Measurements from ENCODE around the gene KCNH1. TPM values are rescaled to one million over a fixed set of nuclear protein-coding genes. Genes with fewer than 3 reads are reported as not detected.

The KCNH1 gene
- total RNA-seq, 1 donor = 41.3 TPM

GRCh38 chr1:210822932-210823331, 311.0 kb downstream of the KCNH1 start:
- H3K79me2 ChIP-seq (ENCODE audit: insufficient read depth, low read length) = no peaks in the 10 kb centered on the region
- H3K4me2 ChIP-seq (ENCODE audit: insufficient read depth, low read length) = no peak overlapping the region
- no peaks in the 10 kb centered on the region for H3K27me3 ChIP-seq (ENCODE audit: insufficient read depth, low read length)
- TF ChIP-seq, protein P1, sequence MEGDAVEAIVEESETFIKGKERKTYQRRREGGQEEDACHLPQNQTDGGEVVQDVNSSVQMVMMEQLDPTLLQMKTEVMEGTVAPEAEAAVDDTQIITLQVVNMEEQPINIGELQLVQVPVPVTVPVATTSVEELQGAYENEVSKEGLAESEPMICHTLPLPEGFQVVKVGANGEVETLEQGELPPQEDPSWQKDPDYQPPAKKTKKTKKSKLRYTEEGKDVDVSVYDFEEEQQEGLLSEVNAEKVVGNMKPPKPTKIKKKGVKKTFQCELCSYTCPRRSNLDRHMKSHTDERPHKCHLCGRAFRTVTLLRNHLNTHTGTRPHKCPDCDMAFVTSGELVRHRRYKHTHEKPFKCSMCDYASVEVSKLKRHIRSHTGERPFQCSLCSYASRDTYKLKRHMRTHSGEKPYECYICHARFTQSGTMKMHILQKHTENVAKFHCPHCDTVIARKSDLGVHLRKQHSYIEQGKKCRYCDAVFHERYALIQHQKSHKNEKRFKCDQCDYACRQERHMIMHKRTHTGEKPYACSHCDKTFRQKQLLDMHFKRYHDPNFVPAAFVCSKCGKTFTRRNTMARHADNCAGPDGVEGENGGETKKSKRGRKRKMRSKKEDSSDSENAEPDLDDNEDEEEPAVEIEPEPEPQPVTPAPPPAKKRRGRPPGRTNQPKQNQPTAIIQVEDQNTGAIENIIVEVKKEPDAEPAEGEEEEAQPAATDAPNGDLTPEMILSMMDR (IDR thresholded peaks at IDR 0.05; ENCODE audit: extremely low read depth, low read depth, low read length) = no peak
- H3K36me3 ChIP-seq (ENCODE audit: insufficient read depth, low read length) = no peaks in the 10 kb centered on the region
- DNase-seq (ENCODE audit: insufficient read length, low spot score, missing footprints) = no peak
- H3K4me3 ChIP-seq (ENCODE audit: insufficient read depth, low read length) = no peak overlapping the region
- H3K4me1 ChIP-seq (ENCODE audit: insufficient read depth, low read length) = no peaks in the 10 kb centered on the region
- H4K20me1 ChIP-seq (ENCODE audit: insufficient read depth, low read length) = no peaks in the 10 kb centered on the region
- H3K9me3 ChIP-seq (ENCODE audit: low read depth, low read length) = no peaks in the 10 kb centered on the region
- H2AFZ ChIP-seq (ENCODE audit: low read length) = no peak overlapping the region
- H3K27ac ChIP-seq (ENCODE audit: low read depth, low read length) = no peak overlapping the region

GRCh38 chr1:210822241-210822640, 311.7 kb downstream of the KCNH1 start:
- Histone ChIP-seq H4K20me1 (ENCODE audit: insufficient read depth, low read length) (no peaks in the 10 kb centered on the region), H3K4me2 (ENCODE audit: insufficient read depth, low read length) (no peak overlapping the region), H3K4me3 (ENCODE audit: insufficient read depth, low read length) (no peak overlapping the region), H3K4me1 (ENCODE audit: insufficient read depth, low read length) (no peaks in the 10 kb centered on the region), H3K27me3 (ENCODE audit: insufficient read depth, low read length) (no peaks in the 10 kb centered on the region), H3K79me2 (ENCODE audit: insufficient read depth, low read length) (no peaks in the 10 kb centered on the region), H2AFZ (ENCODE audit: low read length) (no peak overlapping the region), H3K9me3 (ENCODE audit: low read depth, low read length) (no peaks in the 10 kb centered on the region), H3K36me3 (ENCODE audit: insufficient read depth, low read length) (no peaks in the 10 kb centered on the region), H3K27ac (ENCODE audit: low read depth, low read length) (no peak overlapping the region)
- TF ChIP-seq, protein P1 (IDR thresholded peaks at IDR 0.05; ENCODE audit: extremely low read depth, low read depth, low read length) = no peak
- no peak for DNase-seq (ENCODE audit: insufficient read length, low spot score, missing footprints)

GRCh38 chr1:210821615-210822014, 312.3 kb downstream of the KCNH1 start:
- Histone ChIP-seq H3K36me3 (ENCODE audit: insufficient read depth, low read length) (no peaks in the 10 kb centered on the region), H3K79me2 (ENCODE audit: insufficient read depth, low read length) (no peaks in the 10 kb centered on the region), H3K4me3 (ENCODE audit: insufficient read depth, low read length) (no peak overlapping the region), H3K4me1 (ENCODE audit: insufficient read depth, low read length) (no peaks in the 10 kb centered on the region), H3K27me3 (ENCODE audit: insufficient read depth, low read length) (no peaks in the 10 kb centered on the region), H3K9me3 (ENCODE audit: low read depth, low read length) (no peaks in the 10 kb centered on the region), H2AFZ (ENCODE audit: low read length) (no peak overlapping the region), H4K20me1 (ENCODE audit: insufficient read depth, low read length) (no peaks in the 10 kb centered on the region), H3K4me2 (ENCODE audit: insufficient read depth, low read length) (no peak overlapping the region), H3K27ac (ENCODE audit: low read depth, low read length) (no peak overlapping the region)
- TF ChIP-seq, protein P1 (IDR thresholded peaks at IDR 0.05; ENCODE audit: extremely low read depth, low read depth, low read length) = no peak
- no peak for DNase-seq (ENCODE audit: insufficient read length, low spot score, missing footprints)

DNA sequence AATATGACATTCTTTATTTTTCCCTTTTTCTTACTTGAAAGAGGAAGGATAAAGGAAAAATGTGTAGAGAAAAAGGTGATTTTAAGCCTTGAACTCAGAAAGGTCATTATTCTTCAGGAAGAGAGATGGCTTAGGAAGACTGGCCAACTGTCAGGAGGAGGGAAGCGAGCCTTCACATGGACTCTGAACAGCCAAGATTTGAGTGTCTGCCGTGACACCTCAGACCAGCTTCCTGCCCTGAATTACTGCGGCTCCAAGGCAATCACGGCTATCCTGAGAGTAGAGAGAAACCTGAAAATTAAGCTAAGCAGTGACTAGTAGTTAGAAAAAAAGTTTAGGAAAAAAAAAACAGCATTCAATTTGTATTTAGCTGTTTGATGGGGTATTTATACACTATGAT, 314.7 kb downstream of the KCNH1 start:
- TF ChIP-seq, protein P1 (IDR thresholded peaks at IDR 0.05; ENCODE audit: extremely low read depth, low read depth, low read length) = no peak
- Histone ChIP-seq H3K36me3 (ENCODE audit: insufficient read depth, low read length) (no peaks in the 10 kb centered on the region), H3K4me2 (ENCODE audit: insufficient read depth, low read length) (no peak overlapping the region), H2AFZ (ENCODE audit: low read length) (no peak overlapping the region), H3K4me3 (ENCODE audit: insufficient read depth, low read length) (no peak overlapping the region), H3K27me3 (ENCODE audit: insufficient read depth, low read length) (no peaks in the 10 kb centered on the region), H3K9me3 (ENCODE audit: low read depth, low read length) (no peaks in the 10 kb centered on the region), H4K20me1 (ENCODE audit: insufficient read depth, low read length) (no peaks in the 10 kb centered on the region), H3K4me1 (ENCODE audit: insufficient read depth, low read length) (no peaks in the 10 kb centered on the region), H3K79me2 (ENCODE audit: insufficient read depth, low read length) (no peaks in the 10 kb centered on the region), H3K27ac (ENCODE audit: low read depth, low read length) (no peak overlapping the region)
- DNase-seq (ENCODE audit: insufficient read length, low spot score, missing footprints) = no peak
